HUES64 (cell line): ENCODE results near the gene OTP.

Experiments
- H3K27ac ChIP-seq: 2 replicates; pipeline ENCODE4 v1.7.0; 2013; ENCODE audit warnings: low read depth, low read length, inconsistent platforms
- H3K27me3 ChIP-seq: 2 replicates; pipeline ENCODE4 v1.6.1; 2013; ENCODE audit warnings: mild to moderate bottlenecking, low read length; ENCODE audit not compliant: insufficient read depth
- H3K36me3 ChIP-seq: 2 replicates; pipeline ENCODE4 v1.6.1; 2013; ENCODE audit warnings: mild to moderate bottlenecking, low read length; ENCODE audit not compliant: insufficient read depth
- H3K4me1 ChIP-seq: 2 replicates; pipeline ENCODE4 v1.6.1; 2013; ENCODE audit warnings: mild to moderate bottlenecking, low read length, moderate library complexity; ENCODE audit not compliant: insufficient read depth
- H3K4me3 ChIP-seq: 2 replicates; pipeline ENCODE4 v1.5.1; 2013; ENCODE audit warnings: mild to moderate bottlenecking, low read length, moderate library complexity
- H3K9ac ChIP-seq: 2 replicates; pipeline ENCODE4 v1.6.1; 2013; ENCODE audit warnings: mild to moderate bottlenecking, low read depth, low read length
- H3K9me3 ChIP-seq: 2 replicates; pipeline ENCODE4 v1.6.1; 2013; ENCODE audit warnings: low read depth, low read length; ENCODE audit not compliant: insufficient read depth
- WGBS: fragments of 150-250, 120-280 bp; methylation state at CpG from one replicate; pipeline ENCODE4 v1.1.7; 2013; ENCODE audit warnings: missing lambda C conversion rate; 5-methylcytosine and 5-hydroxymethylcytosine counted together

OTP gene

GRCh38 chr5:77637170-77637997, 1.1 kb downstream of the OTP start:
- H3K9ac ChIP-seq: no peak overlapping the region
- no peaks in the 10 kb centered on the region for H3K36me3 ChIP-seq
- H3K27ac ChIP-seq: no peak overlapping the region
- WGBS: 3% methylated on average over 42 of the region's 43 CpGs
- H3K27me3 ChIP-seq: peaks cover 100% of the 10 kb centered on the region
- no peak overlapping the region for H3K4me3 ChIP-seq
- peaks cover 24% of the 10 kb centered on the region for H3K4me1 ChIP-seq
- H3K9me3 ChIP-seq: no peaks in the 10 kb centered on the region

- Histone ChIP-seq H3K9ac (no peak overlapping the region), H3K27me3 (peaks cover 100% of the 10 kb centered on the region), H3K9me3 (no peaks in the 10 kb centered on the region), H3K4me1 (peaks cover 24% of the 10 kb centered on the region), H3K27ac (no peak overlapping the region), H3K4me3 (no peak overlapping the region), H3K36me3 (no peaks in the 10 kb centered on the region)
- WGBS: 2% methylated on average over 34 of the region's 34 CpGs
Observed at GRCh38 chr5:77636641-77637169, 1.8 kb downstream of the OTP start.

- H3K4me1 ChIP-seq: peaks cover 20% of the 10 kb centered on the region; the same call in 1 of the 2 replicates
- H3K27me3 ChIP-seq: peaks cover 100% of the 10 kb centered on the region
- H3K27ac ChIP-seq: no peak overlapping the region
- H3K9ac ChIP-seq: no peak overlapping the region
- 4% methylated on average over 29 of the region's 30 CpGs for WGBS
- no peaks in the 10 kb centered on the region for H3K36me3 ChIP-seq
- H3K9me3 ChIP-seq: no peaks in the 10 kb centered on the region
- no peak overlapping the region for H3K4me3 ChIP-seq
Observed at GRCh38 chr5:77635917-77636640, 2.4 kb downstream of the OTP start.

- peaks cover 100% of the 10 kb centered on the region for H3K27me3 ChIP-seq
- H3K4me3 ChIP-seq: no peak overlapping the region
- 25% methylated on average over 10 of the region's 11 CpGs for WGBS
Observed at GRCh38 chr5:77635067-77635916, 3.2 kb downstream of the OTP start.

GRCh38 chr5:77633709-77634108, 4.8 kb downstream of the OTP start:
- Histone ChIP-seq H3K27me3 (peaks cover 100% of the 10 kb centered on the region), H3K4me1 (peaks cover 18% of the 10 kb centered on the region), H3K4me3 (no peak overlapping the region)

More at GRCh38 chr5:77635067-77635916, 3.2 kb downstream of the OTP start:
- Histone ChIP-seq H3K9ac (no peak overlapping the region), H3K4me1 (peaks cover 18% of the 10 kb centered on the region; the same call in 1 of the 2 replicates), H3K36me3 (no peaks in the 10 kb centered on the region), H3K27ac (no peak overlapping the region), H3K9me3 (no peaks in the 10 kb centered on the region)

GRCh38 chr5:77633207-77633675, 5.3 kb downstream of the OTP start:
- Histone ChIP-seq H3K27ac (no peak overlapping the region), H3K4me1 (peaks cover 18% of the 10 kb centered on the region), H3K9me3 (no peaks in the 10 kb centered on the region), H3K9ac (no peak overlapping the region), H3K4me3 (no peak overlapping the region), H3K27me3 (peaks cover 100% of the 10 kb centered on the region), H3K36me3 (no peaks in the 10 kb centered on the region)
- WGBS: 7% methylated on average over 7 of the region's 8 CpGs

More at GRCh38 chr5:77633709-77634108, 4.8 kb downstream of the OTP start:
- Histone ChIP-seq H3K36me3 (no peaks in the 10 kb centered on the region), H3K9me3 (no peaks in the 10 kb centered on the region), H3K27ac (no peak overlapping the region), H3K9ac (no peak overlapping the region)
- 25% methylated on average over 4 of the region's 5 CpGs for WGBS

GRCh38 chr5:77632526-77633206, 5.8 kb downstream of the OTP start:
- Histone ChIP-seq H3K27me3 (peaks cover 100% of the 10 kb centered on the region), H3K27ac (no peak overlapping the region), H3K9ac (no peak overlapping the region), H3K9me3 (no peaks in the 10 kb centered on the region), H3K36me3 (no peaks in the 10 kb centered on the region), H3K4me3 (no peak overlapping the region), H3K4me1 (peaks cover 16% of the 10 kb centered on the region)
- 1% methylated on average over 33 of the region's 33 CpGs for WGBS

GRCh38 chr5:77630114-77630680, 8.3 kb downstream of the OTP start:
- Histone ChIP-seq H3K4me1 (peaks cover 13% of the 10 kb centered on the region), H3K27ac (no peak overlapping the region), H3K4me3 (peak overlapping the region; percentile 47), H3K9me3 (no peaks in the 10 kb centered on the region), H3K9ac (no peak overlapping the region), H3K36me3 (no peaks in the 10 kb centered on the region), H3K27me3 (peaks cover 100% of the 10 kb centered on the region)
- WGBS: under 1% methylated on average over 65 of the region's 65 CpGs

GRCh38 chr5:77629509-77630113, 8.9 kb downstream of the OTP start:
- Histone ChIP-seq H3K4me3 (peak overlapping the region; percentile 47), H3K9me3 (no peaks in the 10 kb centered on the region), H3K27ac (no peak overlapping the region), H3K27me3 (peaks cover 100% of the 10 kb centered on the region), H3K4me1 (peaks cover 13% of the 10 kb centered on the region), H3K9ac (no peak overlapping the region), H3K36me3 (no peaks in the 10 kb centered on the region)
- 1% methylated on average over 52 of the region's 52 CpGs for WGBS
